Lower leg skin (tissue), 3 donors: Measurements from ENCODE around the gene CDKAL1.

ENCODE experiments used
- CTCF ChIP-seq, 3 donors: fragments of 450-650 bp; IDR thresholded peaks; one replicate each; pipeline ENCODE4 v1.5.1; 2016; ENCODE audit warnings: antibody characterized with exemption in 3 of 3, mild to moderate bottlenecking in 3 of 3, moderate library complexity in 2 of 3
- POLR2A ChIP-seq, 2 donors: fragments of 450-650 bp; IDR thresholded peaks; one replicate each; pipeline ENCODE4 v1.6.1; 2016 to 2017; ENCODE audit warnings: antibody characterized with exemption in 2 of 2, mild to moderate bottlenecking in 1 of 2, moderate library complexity in 1 of 2

DNA sequence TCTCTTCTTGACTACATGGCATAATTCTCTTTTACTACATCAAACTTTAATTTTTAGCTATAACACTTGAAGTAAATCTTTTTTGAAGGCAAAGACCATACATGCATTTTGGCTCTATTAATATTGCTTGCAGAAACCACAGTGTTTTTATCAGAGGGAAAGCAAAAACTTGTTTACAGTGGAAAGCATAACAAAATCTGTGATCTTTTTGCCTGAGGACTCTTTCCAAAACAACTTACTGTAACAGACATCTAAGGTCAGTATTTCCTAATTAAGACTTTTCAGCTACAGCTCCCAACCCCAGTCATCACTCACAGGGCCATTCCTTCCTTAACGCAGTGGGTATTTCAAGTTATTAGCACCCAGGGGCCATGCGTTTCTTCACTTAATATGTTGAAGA is 274.7 kb downstream of the CDKAL1 start:
- TF ChIP-seq POLR2A (IDR thresholded peaks at IDR 0.05) (no peak), CTCF (IDR thresholded peaks at IDR 0.05) (no peak)
